Fibroblast of mammary gland (primary cell): Measurements from ENCODE around the gene ECT2.

Experiments
- DNase-seq: peaks from one replicate; pipeline ENCODE4 v3.0.0-alpha.2; 2010; ENCODE audit warnings: low read depth
- H3K4me3 ChIP-seq: 2 replicates; pipeline ENCODE4 v1.5.1; 2011; ENCODE audit warnings: low read depth, mild to moderate bottlenecking, low read length, moderate library complexity; ENCODE audit not compliant: control insufficient read depth
- CTCF ChIP-seq: conservative IDR thresholded peaks from 2 replicates; pipeline ENCODE4 v1.5.1; 2011; ENCODE audit warnings: low read depth, low read length, inconsistent platforms; ENCODE audit not compliant: control insufficient read depth, insufficient read depth

Gene ECT2

DNA sequence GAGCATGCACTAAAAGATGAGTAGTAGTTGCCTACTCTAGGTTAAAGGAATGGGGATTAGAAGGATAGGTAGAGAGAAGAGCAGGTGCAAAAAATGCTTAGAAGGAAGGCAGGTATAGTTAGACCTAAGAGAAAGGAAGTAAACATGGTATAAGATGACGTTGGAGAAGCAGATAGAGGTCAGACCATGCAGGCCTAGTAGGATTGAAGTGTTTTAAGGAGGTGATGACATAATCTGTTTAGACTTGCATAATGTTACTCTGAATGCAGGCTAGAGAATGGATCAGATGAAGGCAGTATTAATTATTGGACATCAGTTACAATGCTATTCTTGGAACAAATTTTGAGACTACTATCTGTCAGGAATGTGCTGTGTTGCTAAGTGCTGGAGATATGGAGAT is 11.1 kb upstream of the ECT2 start:
- TF ChIP-seq CTCF, result no peak
- no peak overlapping the region for H3K4me3 ChIP-seq
- DNase-seq, result no peak

DNA sequence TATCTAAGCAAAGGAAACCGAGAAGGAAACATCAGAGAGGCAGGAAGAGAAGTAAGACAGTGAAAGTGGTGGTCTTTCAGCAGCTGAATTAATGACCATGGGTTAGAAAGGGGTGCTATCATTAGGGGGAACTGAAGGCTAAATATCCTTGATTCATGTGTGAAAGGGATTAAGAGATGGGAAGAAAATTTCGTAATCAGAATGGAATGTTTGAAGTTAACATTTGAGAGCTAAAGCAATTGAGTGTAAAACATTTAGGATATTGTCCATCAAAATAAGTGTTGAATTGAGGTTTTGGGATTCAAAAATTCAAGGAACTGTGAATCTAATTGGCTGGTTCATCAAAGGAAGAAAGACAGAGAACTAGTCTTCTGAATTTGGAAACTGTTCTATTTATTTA is 4.1 kb upstream of the ECT2 start:
- no peak overlapping the region for H3K4me3 ChIP-seq
- DNase-seq, result no peak
- TF ChIP-seq CTCF, result no peak

- peak overlapping the region; percentile 66 for H3K4me3 ChIP-seq
- peak; percentile 96 for DNase-seq
- no peak for TF ChIP-seq CTCF
These were observed 1.1 kb upstream of the ECT2 start for GRCh38 chr3:172749230-172749965.

DNA sequence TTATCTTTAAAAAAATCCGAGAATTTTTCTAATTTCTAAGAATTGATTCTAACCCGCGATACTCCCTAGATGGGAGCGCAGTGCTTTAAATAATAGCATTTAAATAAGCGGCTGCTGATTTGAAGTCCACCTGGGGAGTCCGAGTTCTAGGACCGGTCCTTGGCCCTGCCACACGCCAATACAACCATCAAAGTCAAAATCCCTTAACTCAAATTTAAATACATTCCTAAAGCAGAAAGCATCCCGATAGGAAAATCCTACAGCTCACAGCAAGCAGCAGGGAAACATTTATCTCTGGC is 508 bp upstream of the ECT2 start:
- no peak for TF ChIP-seq CTCF
- no peak for DNase-seq
- H3K4me3 ChIP-seq, result peak overlapping the region; percentile 66

- peak overlapping the region; percentile 85 for H3K4me3 ChIP-seq
- peak; percentile 25 for DNase-seq
- no peak for TF ChIP-seq CTCF
These were observed 714 bp downstream of the ECT2 start for GRCh38 chr3:172751175-172751704.

- TF ChIP-seq CTCF, result no peak
- no peak overlapping the region for H3K4me3 ChIP-seq
- DNase-seq, result no peak
These were observed 2.1 kb downstream of the ECT2 start for GRCh38 chr3:172752651-172753050.
